ENCODE data around the gene TTLL11.

DNA sequence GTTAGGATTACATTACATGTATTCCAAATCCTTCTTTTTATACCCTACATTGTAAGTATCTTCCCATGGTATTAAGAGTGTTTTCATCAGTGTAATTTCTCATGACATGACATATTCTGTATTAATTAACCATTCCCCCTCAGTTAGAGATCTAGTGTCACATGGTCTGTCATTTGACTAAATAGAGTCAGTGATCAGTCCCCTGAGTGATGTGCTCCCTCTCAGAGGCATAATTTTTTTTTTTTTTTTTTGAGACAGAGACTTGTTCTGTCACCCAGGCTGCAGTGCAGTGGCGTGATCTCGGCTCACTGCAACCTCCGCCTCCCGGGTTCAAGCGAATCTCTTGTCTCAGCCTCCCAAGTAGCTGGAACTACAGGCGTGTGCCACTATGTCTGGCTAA, 218.6 kb downstream of the TTLL11 start:
- no peak for TF ChIP-seq CTCF (IDR thresholded peaks at IDR 0.05; ENCODE audit: low read depth, low read length, missing input control)
- TF ChIP-seq SP1 (IDR thresholded peaks at IDR 0.05), result no peak
- TF ChIP-seq, protein P1, sequence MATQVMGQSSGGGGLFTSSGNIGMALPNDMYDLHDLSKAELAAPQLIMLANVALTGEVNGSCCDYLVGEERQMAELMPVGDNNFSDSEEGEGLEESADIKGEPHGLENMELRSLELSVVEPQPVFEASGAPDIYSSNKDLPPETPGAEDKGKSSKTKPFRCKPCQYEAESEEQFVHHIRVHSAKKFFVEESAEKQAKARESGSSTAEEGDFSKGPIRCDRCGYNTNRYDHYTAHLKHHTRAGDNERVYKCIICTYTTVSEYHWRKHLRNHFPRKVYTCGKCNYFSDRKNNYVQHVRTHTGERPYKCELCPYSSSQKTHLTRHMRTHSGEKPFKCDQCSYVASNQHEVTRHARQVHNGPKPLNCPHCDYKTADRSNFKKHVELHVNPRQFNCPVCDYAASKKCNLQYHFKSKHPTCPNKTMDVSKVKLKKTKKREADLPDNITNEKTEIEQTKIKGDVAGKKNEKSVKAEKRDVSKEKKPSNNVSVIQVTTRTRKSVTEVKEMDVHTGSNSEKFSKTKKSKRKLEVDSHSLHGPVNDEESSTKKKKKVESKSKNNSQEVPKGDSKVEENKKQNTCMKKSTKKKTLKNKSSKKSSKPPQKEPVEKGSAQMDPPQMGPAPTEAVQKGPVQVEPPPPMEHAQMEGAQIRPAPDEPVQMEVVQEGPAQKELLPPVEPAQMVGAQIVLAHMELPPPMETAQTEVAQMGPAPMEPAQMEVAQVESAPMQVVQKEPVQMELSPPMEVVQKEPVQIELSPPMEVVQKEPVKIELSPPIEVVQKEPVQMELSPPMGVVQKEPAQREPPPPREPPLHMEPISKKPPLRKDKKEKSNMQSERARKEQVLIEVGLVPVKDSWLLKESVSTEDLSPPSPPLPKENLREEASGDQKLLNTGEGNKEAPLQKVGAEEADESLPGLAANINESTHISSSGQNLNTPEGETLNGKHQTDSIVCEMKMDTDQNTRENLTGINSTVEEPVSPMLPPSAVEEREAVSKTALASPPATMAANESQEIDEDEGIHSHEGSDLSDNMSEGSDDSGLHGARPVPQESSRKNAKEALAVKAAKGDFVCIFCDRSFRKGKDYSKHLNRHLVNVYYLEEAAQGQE (IDR thresholded peaks at IDR 0.05), result no peak
- no peak for TF ChIP-seq YY1 (IDR thresholded peaks at IDR 0.05)
- no peak for TF ChIP-seq TAF1 (conservative IDR thresholded peaks at IDR 0.05)
- TF ChIP-seq RAD21 (IDR thresholded peaks at IDR 0.05), result no peak
- TF ChIP-seq, protein P2, sequence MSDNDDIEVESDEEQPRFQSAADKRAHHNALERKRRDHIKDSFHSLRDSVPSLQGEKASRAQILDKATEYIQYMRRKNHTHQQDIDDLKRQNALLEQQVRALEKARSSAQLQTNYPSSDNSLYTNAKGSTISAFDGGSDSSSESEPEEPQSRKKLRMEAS (IDR thresholded peaks at IDR 0.05), result no peak
- no peak for TF ChIP-seq NR2F2 (IDR thresholded peaks at IDR 0.05)
- TF ChIP-seq EGR1 (IDR thresholded peaks at IDR 0.05; ENCODE audit: low read depth in 2 of 2), result no peak
- no peak for TF ChIP-seq JUND (IDR thresholded peaks at IDR 0.05)
- no peak for TF ChIP-seq RXRA (IDR thresholded peaks at IDR 0.05)
- no peak for TF ChIP-seq GABPA (IDR thresholded peaks at IDR 0.05 in 1 of 2, conservative IDR thresholded peaks at IDR 0.05 in 1 of 2)
